IPS-11a (cell line): ENCODE measurements around the gene PLA2G6.
"Not testable (repeated sequence)": the region's sequence is repeated elsewhere in the genome, so short reads cannot be mapped to it uniquely, and the experiment has no call there.

Experiments
- H3K4me3 ChIP-seq: one replicate; pipeline ENCODE4 v1.5.1; 2013; ENCODE audit warnings: low read depth, low read length, control low read depth

PLA2G6 gene

GRCh38 chr22:38169116-38169515 is 12.5 kb downstream of the PLA2G6 start:
- H3K4me3 ChIP-seq = no peak overlapping the region

- H3K4me3 ChIP-seq = no peak overlapping the region
Measured at GRCh38 chr22:38167988-38168407, 13.6 kb downstream of the PLA2G6 start.

- H3K4me3 ChIP-seq = no peak overlapping the region
Measured at GRCh38 chr22:38165922-38166593, 15.6 kb downstream of the PLA2G6 start.

- H3K4me3 ChIP-seq = no peak overlapping the region
Measured at GRCh38 chr22:38164551-38164918, 17.1 kb downstream of the PLA2G6 start.

GRCh38 chr22:38163844-38164550 is 17.6 kb downstream of the PLA2G6 start:
- no peak overlapping the region for H3K4me3 ChIP-seq

GRCh38 chr22:38162881-38163843 is 18.5 kb downstream of the PLA2G6 start:
- H3K4me3 ChIP-seq = no peak overlapping the region

GRCh38 chr22:38155703-38156102 is 25.9 kb downstream of the PLA2G6 start:
- no peak overlapping the region for H3K4me3 ChIP-seq

GRCh38 chr22:38154563-38154915 is 27.1 kb downstream of the PLA2G6 start:
- not testable (repeated sequence) for H3K4me3 ChIP-seq

GRCh38 chr22:38153821-38154562 is 27.6 kb downstream of the PLA2G6 start:
- H3K4me3 ChIP-seq = no peak overlapping the region

GRCh38 chr22:38151126-38151500 is 30.5 kb downstream of the PLA2G6 start:
- H3K4me3 ChIP-seq = no peak overlapping the region

- H3K4me3 ChIP-seq = no peak overlapping the region
Measured at GRCh38 chr22:38148245-38148644, 33.4 kb downstream of the PLA2G6 start.

GRCh38 chr22:38146166-38146565 is 35.5 kb downstream of the PLA2G6 start:
- H3K4me3 ChIP-seq = not testable (repeated sequence)

GRCh38 chr22:38144025-38144405 is 37.6 kb downstream of the PLA2G6 start:
- no peak overlapping the region for H3K4me3 ChIP-seq

- H3K4me3 ChIP-seq = no peak overlapping the region
Measured at GRCh38 chr22:38142606-38143005, 39.0 kb downstream of the PLA2G6 start.

- no peak overlapping the region for H3K4me3 ChIP-seq
Measured at GRCh38 chr22:38141217-38141973, 40.2 kb downstream of the PLA2G6 start.

- no peak overlapping the region for H3K4me3 ChIP-seq
Measured at GRCh38 chr22:38139901-38140300, 41.7 kb downstream of the PLA2G6 start.

GRCh38 chr22:38138961-38139360 is 42.7 kb downstream of the PLA2G6 start:
- H3K4me3 ChIP-seq = no peak overlapping the region

- H3K4me3 ChIP-seq = no peak overlapping the region
Measured at GRCh38 chr22:38137876-38138687, 43.5 kb downstream of the PLA2G6 start.

GRCh38 chr22:38136607-38137006 is 45.0 kb downstream of the PLA2G6 start:
- H3K4me3 ChIP-seq = no peak overlapping the region
